GM18861 (cell line): ENCODE data around the gene RFX6.

Source experiments
- ATAC-seq: cut with Tn5 transposase; IDR thresholded peaks from one replicate; pipeline ENCODE4 v1.9.1; 2021; ENCODE audit not compliant: unreplicated experiment

RFX6 gene

GRCh38 chr6:116888732-116889360 is 11.8 kb downstream of the RFX6 start:
- ATAC-seq: no peak

GRCh38 chr6:116894669-116895068 is 17.6 kb downstream of the RFX6 start:
- no peak for ATAC-seq

GRCh38 chr6:116895935-116896334 is 18.9 kb downstream of the RFX6 start:
- ATAC-seq: no peak

GRCh38 chr6:116902634-116903033 is 25.6 kb downstream of the RFX6 start:
- no peak for ATAC-seq

GRCh38 chr6:116922853-116923548 is 46.0 kb downstream of the RFX6 start:
- ATAC-seq: no peak

- no peak for ATAC-seq
Observed at GRCh38 chr6:116924245-116924644, 47.2 kb downstream of the RFX6 start.

GRCh38 chr6:116925088-116925794 is 48.2 kb downstream of the RFX6 start:
- no peak for ATAC-seq

- ATAC-seq: no peak
Observed at GRCh38 chr6:116928677-116929076, 51.6 kb downstream of the RFX6 start.

- ATAC-seq: no peak
Observed at GRCh38 chr6:116929825-116930224, 52.8 kb downstream of the RFX6 start.

GRCh38 chr6:116931456-116931855 is 54.4 kb downstream of the RFX6 start:
- ATAC-seq: no peak

- no peak for ATAC-seq
Observed at GRCh38 chr6:116932496-116932895, 55.5 kb downstream of the RFX6 start.

GRCh38 chr6:116933485-116933884 is 56.4 kb downstream of the RFX6 start:
- no peak for ATAC-seq

- no peak for ATAC-seq
Observed at GRCh38 chr6:116938305-116938704, 61.3 kb downstream of the RFX6 start.

- no peak for ATAC-seq
Observed at GRCh38 chr6:116941727-116942126, 64.7 kb downstream of the RFX6 start.

- no peak for ATAC-seq
Observed at GRCh38 chr6:116945809-116946208, 68.8 kb downstream of the RFX6 start.

- no peak for ATAC-seq
Observed at GRCh38 chr6:116948533-116949304, 71.7 kb downstream of the RFX6 start.

- ATAC-seq: no peak
Observed at GRCh38 chr6:116949964-116950363, 72.9 kb downstream of the RFX6 start.

- no peak for ATAC-seq
Observed at GRCh38 chr6:116954335-116954734, 77.3 kb downstream of the RFX6 start.

- no peak for ATAC-seq
Observed at GRCh38 chr6:116954938-116955337, 77.9 kb downstream of the RFX6 start.

GRCh38 chr6:116955773-116956172 is 78.7 kb downstream of the RFX6 start:
- no peak for ATAC-seq

- ATAC-seq: no peak
Observed at GRCh38 chr6:116963972-116964371, 86.9 kb downstream of the RFX6 start.
